SJSA1 (cell line): Measurements from ENCODE around the gene COA3. TPM values are rescaled to one million over a fixed set of nuclear protein-coding genes. Genes with fewer than 3 reads are reported as not detected.
A peak's percentile ranks its signal among the peaks of the same experiment; 100 is the strongest.

ENCODE experiments used
- DNase-seq, 2 experiments: peaks; one replicate each; pipeline ENCODE4 v3.0.0-alpha.2; 2015 to 2020; ENCODE audit warnings: low spot score in 2 of 2, low read depth in 1 of 2
- H3K27ac ChIP-seq: fragments of 250-450 bp; sonication (Bioruptor Pico); 2 replicates; pipeline ENCODE4 v1.5.1; 2020; ENCODE audit warnings: mild to moderate bottlenecking, moderate library complexity
- H3K27me3 ChIP-seq: fragments of 250-450 bp; sonication (Bioruptor Pico); replicated peaks from 2 replicates; pipeline ENCODE4 v1.5.1; 2020; ENCODE audit warnings: mild to moderate bottlenecking, moderate library complexity
- H3K36me3 ChIP-seq: fragments of 250-450 bp; sonication (Bioruptor Pico); 2 replicates; pipeline ENCODE4 v1.5.1; 2020; ENCODE audit warnings: mild to moderate bottlenecking
- H3K4me1 ChIP-seq: fragments of 250-450 bp; sonication (Bioruptor Pico); replicated peaks from 2 replicates; pipeline ENCODE4 v1.6.1; 2021; ENCODE audit warnings: mild to moderate bottlenecking
- H3K4me3 ChIP-seq: fragments of 250-450 bp; sonication (Bioruptor Pico); 2 replicates; pipeline ENCODE4 v1.5.1; 2020; ENCODE audit warnings: mild to moderate bottlenecking
- H3K9me3 ChIP-seq: fragments of 250-450 bp; sonication (Bioruptor Pico); replicated peaks from 2 replicates; pipeline ENCODE4 v1.5.1; 2020; ENCODE audit warnings: mild to moderate bottlenecking
- total RNA-seq: library from RNA; depleted of rRNA; stranded (reverse); fragments of >200 nt; shearing (Covaris generic); gene quantifications from 2 replicates; pipeline ENCODE4 v1.2.3, GENCODE V29; 2014

Gene COA3
- total RNA-seq, 1 experiment from 2014 or later, result 85.0 TPM

- peaks cover 17% of the 10 kb centered on the region for H3K36me3 ChIP-seq
- DNase-seq, result peak; percentile 29 to 58
- H3K27me3 ChIP-seq, result no peaks in the 10 kb centered on the region
- H3K4me1 ChIP-seq, result peaks cover 21% of the 10 kb centered on the region
- peak overlapping the region; percentile 36 for H3K27ac ChIP-seq
- H3K4me3 ChIP-seq, result no peak overlapping the region
- no peaks in the 10 kb centered on the region for H3K9me3 ChIP-seq
Observed at GRCh38 chr17:42783062-42783790, 15.3 kb downstream of the COA3 start.

GRCh38 chr17:42782166-42783061, 16.1 kb downstream of the COA3 start:
- no peak overlapping the region for H3K4me3 ChIP-seq
- H3K27me3 ChIP-seq, result no peaks in the 10 kb centered on the region
- no peak for DNase-seq

DNA sequence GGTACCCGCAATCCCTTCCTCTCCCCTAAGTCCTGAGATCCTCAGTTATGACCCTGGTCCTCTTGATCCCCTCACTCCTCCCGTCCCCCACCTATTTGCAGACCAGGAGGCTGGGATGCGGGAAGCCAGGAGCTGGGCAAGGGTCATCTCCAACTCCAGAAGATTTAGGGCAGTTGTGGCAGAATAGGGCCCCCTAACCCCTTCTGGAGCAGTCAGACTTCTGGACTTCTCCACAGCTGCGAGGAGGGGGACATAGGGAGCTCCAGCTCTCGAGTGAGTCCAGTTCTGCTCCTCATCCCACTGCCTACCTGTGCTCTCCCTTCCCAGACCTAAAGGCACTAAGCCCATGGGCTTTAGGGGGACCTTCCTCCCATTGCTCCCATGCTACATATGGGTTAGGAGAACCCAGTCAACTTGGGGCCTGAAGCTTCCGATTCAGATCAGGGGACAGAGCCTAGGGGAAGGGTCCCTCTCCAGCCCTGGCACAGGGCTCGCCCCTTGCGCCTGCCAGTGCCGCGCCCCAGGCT, 16.8 kb downstream of the COA3 start:
- peaks cover 27% of the 10 kb centered on the region for H3K36me3 ChIP-seq
- DNase-seq, result no peak
- peaks cover 21% of the 10 kb centered on the region for H3K4me1 ChIP-seq
- H3K4me3 ChIP-seq, result no peak overlapping the region
- H3K9me3 ChIP-seq, result no peaks in the 10 kb centered on the region
- H3K27ac ChIP-seq, result no peak overlapping the region
- no peaks in the 10 kb centered on the region for H3K27me3 ChIP-seq

More at GRCh38 chr17:42782166-42783061, 16.1 kb downstream of the COA3 start:
- Histone ChIP-seq H3K36me3 (peaks cover 21% of the 10 kb centered on the region), H3K4me1 (peaks cover 21% of the 10 kb centered on the region), H3K27ac (no peak overlapping the region; the same call in 1 of the 2 replicates), H3K9me3 (no peaks in the 10 kb centered on the region)

DNA sequence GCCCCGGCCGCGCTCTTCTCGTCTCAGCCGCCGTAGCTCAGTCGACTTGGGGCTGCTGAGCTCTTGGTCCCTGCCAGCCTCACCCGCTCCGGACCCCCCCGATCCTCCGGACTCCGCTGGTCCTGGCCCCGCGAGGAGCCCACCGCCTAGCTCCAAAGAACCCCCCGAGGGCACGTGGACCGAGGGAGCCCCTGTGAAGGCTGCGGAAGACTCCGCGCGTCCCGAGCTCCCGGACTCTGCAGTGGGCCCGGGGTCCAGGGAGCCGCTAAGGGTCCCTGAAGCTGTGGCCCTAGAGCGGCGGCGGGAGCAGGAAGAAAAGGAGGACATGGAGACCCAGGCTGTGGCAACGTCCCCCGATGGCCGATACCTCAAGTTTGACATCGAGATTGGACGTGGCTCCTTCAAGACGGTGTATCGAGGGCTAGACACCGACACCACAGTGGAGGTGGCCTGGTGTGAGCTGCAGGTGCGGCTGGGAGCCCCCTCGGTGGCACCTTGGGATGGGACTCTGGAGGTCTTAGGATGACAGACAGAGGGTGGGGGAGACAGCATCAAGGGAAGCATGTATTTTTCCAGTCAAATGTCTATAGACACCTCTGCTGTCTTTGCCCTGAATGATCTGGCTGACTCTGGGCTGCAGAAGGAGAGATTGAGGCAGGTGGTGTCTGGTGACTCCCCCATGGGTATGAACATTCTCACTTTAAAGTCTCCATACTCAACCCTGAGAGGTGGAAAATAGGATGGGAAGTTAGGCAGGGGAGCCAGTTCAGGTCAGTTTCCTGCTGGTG, 17.5 kb downstream of the COA3 start:
- Histone ChIP-seq H3K4me1 (peaks cover 25% of the 10 kb centered on the region), H3K4me3 (no peak overlapping the region), H3K9me3 (no peaks in the 10 kb centered on the region), H3K36me3 (peaks cover 31% of the 10 kb centered on the region), H3K27me3 (no peaks in the 10 kb centered on the region), H3K27ac (no peak overlapping the region)
- DNase-seq, result no peak

DNA sequence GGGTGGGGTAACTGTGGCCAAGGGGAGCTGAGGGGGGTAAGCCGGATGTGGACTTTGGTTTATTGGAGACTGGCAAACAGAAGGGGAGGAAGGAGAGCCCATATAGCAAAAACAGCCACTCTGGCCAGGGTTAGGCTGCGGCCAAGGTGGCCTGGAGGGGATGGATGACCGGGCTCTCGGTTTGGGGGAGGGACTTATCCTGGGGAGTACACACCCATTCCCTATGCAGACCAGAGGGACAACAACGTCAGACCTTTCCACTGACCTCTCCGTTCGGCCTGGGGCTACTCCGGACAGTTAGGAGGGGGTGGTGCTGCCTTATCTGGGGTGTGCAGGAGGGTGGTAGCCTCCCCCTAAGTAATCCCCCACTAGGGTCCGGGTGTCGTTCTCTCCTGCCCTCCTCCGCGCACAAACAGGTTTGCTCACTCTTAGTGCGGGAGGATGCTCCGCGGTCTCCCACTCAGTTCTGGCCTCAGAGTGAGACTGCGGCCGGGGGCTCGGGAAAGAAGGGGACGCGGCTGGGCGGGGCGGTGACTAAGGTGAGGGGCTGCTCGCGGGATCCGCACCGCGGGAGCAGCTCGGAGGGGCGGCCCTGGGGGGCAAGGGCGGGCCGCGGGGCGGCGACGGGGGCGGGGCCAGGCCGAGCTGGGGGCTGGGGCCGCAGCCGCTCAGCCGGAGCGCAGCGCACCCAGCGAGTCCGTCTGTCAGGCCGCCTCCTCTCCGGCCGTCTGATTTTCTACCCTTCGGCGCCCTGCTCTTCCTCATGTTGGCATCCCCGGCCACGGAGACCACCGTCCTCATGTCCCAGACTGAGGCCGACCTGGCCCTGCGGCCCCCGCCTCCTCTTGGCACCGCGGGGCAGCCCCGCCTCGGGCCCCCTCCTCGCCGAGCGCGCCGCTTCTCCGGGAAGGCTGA, 18.3 kb downstream of the COA3 start, which contains the start of gene WNK4:
WNK4 (plus strand) TSS at position 675 of the 915 bp plus-strand sequence; CDS start at position 764, 89 bp downstream.
- no peak within 1 kb of the TSS for H3K27ac ChIP-seq
- DNase-seq, result no peak
- H3K36me3 ChIP-seq, result peaks cover 35% of the 10 kb centered on the region
- H3K27me3 ChIP-seq, result no peaks in the 10 kb centered on the region
- H3K4me3 ChIP-seq, result no peak within 1 kb of the TSS
- H3K4me1 ChIP-seq, result peaks cover 33% of the 10 kb centered on the region
- no peaks in the 10 kb centered on the region for H3K9me3 ChIP-seq

DNA sequence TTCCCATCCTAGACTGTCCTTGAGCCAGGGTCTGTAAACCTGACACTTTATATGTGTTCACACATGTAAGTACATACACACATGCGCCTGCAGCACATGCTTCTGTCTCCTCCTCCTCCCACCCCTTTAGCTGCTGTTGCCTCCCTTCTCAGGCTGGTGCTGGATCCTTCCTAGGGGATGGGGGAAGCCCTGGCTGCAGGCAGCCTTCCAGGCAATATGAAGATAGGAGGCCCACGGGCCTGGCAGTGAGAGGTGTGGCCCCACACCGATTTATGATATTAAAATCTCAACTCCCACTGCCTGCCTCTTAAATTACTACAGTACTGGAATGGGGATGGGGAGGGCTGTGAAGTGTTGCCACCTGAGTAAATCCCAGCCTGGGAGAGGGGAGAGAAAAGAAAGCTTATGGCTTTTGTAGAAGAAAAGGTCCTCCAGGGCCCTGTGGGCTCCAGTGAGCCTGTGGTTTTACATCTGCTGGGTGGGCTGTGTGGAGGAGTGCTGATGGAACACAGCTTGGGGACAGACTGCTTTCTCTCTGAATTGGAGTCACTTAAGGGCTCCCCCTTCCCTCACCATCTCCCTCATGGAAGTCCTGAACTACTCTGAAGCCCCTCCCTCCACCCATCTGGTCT, 19.1 kb downstream of the COA3 start:
- Histone ChIP-seq H3K27me3 (no peaks in the 10 kb centered on the region), H3K36me3 (peaks cover 35% of the 10 kb centered on the region), H3K4me1 (peaks cover 41% of the 10 kb centered on the region), H3K9me3 (no peaks in the 10 kb centered on the region), H3K27ac (no peak overlapping the region), H3K4me3 (no peak overlapping the region)
- no peak for DNase-seq

- Histone ChIP-seq H3K4me3 (no peak overlapping the region), H3K27ac (no peak overlapping the region), H3K9me3 (no peaks in the 10 kb centered on the region), H3K36me3 (peaks cover 36% of the 10 kb centered on the region), H3K27me3 (no peaks in the 10 kb centered on the region), H3K4me1 (peaks cover 43% of the 10 kb centered on the region)
- DNase-seq, result no peak
Observed at GRCh38 chr17:42778570-42778969, 19.9 kb downstream of the COA3 start.

GRCh38 chr17:42775534-42776098, 22.9 kb downstream of the COA3 start:
- peak; percentile 75 to 86 for DNase-seq
- Histone ChIP-seq H3K36me3 (peaks cover 39% of the 10 kb centered on the region), H3K27me3 (no peaks in the 10 kb centered on the region), H3K9me3 (no peaks in the 10 kb centered on the region), H3K4me1 (peaks cover 37% of the 10 kb centered on the region), H3K4me3 (no peak overlapping the region), H3K27ac (0 out of 2 replicates have a peak overlapping the region, but pooled peaks have one; percentile 74)

DNA sequence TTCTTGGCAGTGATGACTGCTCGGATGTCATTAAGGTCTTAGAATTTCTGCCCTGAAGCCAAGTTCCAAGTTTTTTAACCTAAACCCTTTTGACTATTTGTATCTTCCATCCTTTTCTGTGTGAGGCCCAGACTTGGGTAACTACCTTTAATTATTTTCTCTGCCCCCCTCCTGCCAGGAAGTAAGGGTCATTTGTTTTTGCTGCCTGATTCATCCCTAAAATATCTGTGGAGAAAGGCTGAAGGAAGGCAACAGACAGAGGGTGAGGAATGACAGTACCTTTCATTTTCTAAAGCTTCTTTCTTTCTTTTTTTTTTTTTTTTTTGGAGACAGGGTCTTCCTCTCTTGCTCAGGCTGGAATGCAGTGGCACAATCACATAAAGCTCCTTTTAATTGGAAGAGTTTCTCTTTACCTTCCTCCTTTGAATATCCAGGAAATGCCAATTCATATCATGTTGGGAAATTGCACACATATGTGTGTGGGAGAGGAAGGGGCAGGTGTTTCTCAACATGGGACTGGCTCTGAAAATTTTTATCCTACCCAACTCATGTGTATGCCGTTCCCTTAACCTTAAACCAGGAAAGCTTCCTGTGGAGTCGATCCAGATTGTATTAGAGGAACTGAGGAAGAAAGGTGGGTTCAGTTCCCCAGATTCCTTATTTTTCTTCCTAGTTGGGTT, 24.3 kb downstream of the COA3 start:
- Histone ChIP-seq H3K9me3 (no peaks in the 10 kb centered on the region), H3K27me3 (no peaks in the 10 kb centered on the region), H3K27ac (peak overlapping the region; percentile 74), H3K4me1 (peaks cover 32% of the 10 kb centered on the region), H3K36me3 (peaks cover 29% of the 10 kb centered on the region), H3K4me3 (peak overlapping the region; percentile 75)
- DNase-seq, result peak in 1 of 2 experiments; percentile 73

- H3K27me3 ChIP-seq, result no peaks in the 10 kb centered on the region
- peak within 1 kb of the TSS; percentile 74 for H3K27ac ChIP-seq
- H3K4me1 ChIP-seq, result peaks cover 32% of the 10 kb centered on the region
- peaks cover 22% of the 10 kb centered on the region for H3K36me3 ChIP-seq
- no peaks in the 10 kb centered on the region for H3K9me3 ChIP-seq
- DNase-seq, result peak; percentile 80 to 87
- H3K4me3 ChIP-seq, result peak within 1 kb of the TSS; percentile 75
Observed at GRCh38 chr17:42773290-42774035, 25.0 kb downstream of the COA3 start, which contains the start of gene VPS25. TSS of gene VPS25 (plus strand) at chr17:42773449. CDS start at chr17:42773476, 27 bp downstream.

DNA sequence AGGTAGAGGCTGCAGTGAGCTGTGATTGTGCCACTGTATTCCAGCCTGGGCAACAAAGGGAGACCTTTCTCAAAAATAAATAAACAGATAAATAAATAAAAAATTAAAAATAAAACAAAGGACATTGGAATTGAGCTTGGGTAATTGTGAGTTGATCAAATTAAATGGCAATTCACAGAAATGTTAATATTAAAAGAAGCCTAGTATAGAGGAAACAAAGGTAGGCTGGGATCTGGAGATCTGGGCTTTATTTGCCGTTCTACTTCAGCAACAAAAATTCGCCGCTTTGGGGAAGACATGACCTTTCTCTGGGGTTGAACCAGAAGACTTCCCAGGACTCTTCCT, 25.6 kb downstream of the COA3 start:
- H3K4me3 ChIP-seq, result peak overlapping the region; percentile 75
- no peaks in the 10 kb centered on the region for H3K27me3 ChIP-seq
- H3K4me1 ChIP-seq, result peaks cover 32% of the 10 kb centered on the region
- no peaks in the 10 kb centered on the region for H3K9me3 ChIP-seq
- DNase-seq, result no peak
- H3K36me3 ChIP-seq, result peaks cover 22% of the 10 kb centered on the region
- H3K27ac ChIP-seq, result peak overlapping the region; percentile 74
